GM19438 (cell line): Measurements from ENCODE around the gene SLC39A12.

Source experiments
- ATAC-seq: cut with Tn5 transposase; IDR thresholded peaks from one replicate; pipeline ENCODE4 v1.9.1; 2021; ENCODE audit warnings: low read depth; ENCODE audit not compliant: unreplicated experiment

The SLC39A12 gene

GRCh38 chr10:18043148-18044006 lies 91.7 kb downstream of the SLC39A12 start:
- ATAC-seq, result no peak

DNA sequence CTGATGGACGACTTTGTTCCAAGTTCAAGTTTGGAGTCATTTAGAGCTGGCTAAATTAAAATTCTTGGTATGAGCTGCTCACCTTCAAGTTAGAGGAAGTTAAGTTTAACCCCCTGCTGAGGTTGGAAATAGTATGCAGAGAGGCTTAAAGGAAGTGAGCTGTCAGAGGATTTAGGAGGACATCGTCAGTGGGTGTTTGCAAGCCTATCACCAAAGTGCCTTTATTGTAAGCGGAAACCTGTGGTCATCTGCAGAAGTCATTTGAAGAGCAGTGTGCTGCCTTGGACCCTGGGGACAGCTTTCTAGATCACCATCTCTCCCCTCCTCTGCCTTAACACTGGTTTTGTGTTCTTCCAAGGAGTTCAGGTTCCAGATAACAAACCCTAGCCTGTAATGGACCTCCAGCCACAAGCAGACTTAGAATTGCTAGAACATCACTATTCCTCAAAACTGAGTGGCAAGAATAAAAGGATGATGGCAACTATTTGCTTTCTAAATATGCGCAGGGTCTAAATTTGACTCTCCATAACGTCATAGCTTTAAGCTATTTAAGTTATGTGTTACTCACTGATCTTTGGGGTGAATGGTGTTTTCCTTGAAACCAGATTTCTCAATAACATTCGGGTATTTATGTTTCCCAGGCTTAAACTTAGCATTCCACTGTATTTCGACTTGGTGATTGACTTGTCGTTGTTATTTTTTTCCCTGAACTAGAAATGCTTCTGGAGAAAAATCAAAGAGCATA lies 93.4 kb downstream of the SLC39A12 start:
- ATAC-seq, result no peak

DNA sequence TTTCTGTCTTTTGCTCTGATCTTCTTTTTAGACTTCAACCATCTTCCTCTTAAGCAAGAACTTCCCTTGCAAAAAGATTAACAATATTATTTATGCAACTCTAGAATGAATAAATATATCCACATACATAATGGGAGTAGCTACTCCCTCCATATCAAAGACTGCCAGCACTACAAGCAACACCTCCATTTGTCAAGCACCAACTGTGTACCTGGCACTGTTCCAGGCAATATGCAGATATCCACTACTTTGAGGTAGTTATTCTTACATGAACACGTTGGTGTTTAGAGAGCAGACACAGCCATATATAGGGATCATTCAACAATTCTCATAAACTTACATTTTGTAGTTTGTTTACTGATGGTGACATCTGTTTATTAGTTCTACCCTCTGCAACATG lies 104.9 kb downstream of the SLC39A12 start:
- ATAC-seq, result no peak

DNA sequence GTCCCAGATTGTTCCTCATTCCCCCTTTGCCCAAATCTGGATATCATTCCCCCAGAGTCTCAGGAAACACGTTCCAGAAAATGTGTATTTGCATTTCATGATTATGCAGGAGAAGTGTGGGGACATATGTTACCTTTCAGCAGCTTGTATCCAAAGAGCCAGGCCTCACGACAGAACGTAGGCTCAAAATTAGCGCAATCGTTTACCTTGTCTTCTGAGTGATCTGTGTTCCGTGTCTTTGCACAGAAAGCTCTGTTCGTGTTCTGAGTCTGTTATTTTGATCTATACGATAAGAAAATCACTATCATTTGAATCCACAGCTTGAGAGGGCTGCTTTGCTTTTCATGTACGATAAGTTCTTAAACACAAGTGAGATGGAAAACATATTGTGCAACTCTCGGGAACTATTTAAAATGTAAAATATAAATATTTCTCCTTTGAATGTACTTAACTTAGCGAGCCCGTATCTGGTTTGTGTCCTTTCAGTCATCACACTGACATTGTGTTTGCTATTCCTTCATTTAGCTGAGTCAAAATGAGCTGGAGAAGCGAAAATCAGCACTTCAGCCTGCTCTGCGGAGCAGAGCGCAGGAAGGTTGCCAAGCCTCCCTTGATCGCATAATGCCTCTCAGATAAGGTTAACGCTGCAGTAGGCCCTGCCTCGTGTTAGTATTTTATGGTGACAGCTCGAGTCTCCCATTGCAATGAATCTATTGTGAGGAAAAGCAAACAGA lies 108.3 kb downstream of the SLC39A12 start:
- ATAC-seq, result no peak

- ATAC-seq, result no peak
These were observed 115.2 kb downstream of the SLC39A12 start for GRCh38 chr10:18066947-18067346.

DNA sequence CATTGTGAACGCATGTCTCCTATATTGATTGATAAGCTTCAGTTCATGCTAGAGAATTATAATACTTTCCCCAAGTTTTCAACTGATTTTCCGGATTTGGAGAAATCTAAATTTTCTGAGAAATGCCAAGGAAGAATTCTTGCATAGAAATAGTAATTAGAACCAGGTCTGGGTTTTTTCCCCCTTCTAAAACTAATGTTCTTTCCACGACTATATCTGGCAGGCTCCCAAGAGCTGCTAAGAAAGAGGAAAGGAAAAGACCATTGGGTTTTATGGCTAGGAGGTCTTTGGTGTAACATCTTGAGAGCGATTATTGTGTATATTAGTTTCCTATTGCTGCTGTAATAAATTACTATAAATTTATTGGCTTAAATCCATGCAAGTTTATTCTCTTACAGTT lies 116.7 kb downstream of the SLC39A12 start:
- ATAC-seq, result no peak

DNA sequence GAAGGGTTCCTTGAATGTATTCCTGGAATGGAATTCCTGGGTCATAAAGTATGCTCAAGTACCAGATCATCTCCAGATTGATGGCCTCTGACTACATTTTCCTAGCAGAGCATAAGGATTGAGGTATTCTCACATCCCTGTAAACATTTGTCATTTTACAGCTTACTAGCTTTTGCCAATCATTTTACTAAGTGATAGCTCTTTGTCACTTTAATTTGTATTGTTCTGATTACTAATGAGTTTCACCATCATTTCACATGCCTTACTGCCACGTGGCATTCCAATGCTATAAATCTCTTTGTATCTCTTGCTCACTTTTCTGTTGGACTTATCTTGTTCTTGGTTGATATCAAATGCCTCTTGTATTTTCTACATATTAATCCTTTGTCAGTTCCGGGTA lies 119.9 kb downstream of the SLC39A12 start:
- no peak for ATAC-seq

DNA sequence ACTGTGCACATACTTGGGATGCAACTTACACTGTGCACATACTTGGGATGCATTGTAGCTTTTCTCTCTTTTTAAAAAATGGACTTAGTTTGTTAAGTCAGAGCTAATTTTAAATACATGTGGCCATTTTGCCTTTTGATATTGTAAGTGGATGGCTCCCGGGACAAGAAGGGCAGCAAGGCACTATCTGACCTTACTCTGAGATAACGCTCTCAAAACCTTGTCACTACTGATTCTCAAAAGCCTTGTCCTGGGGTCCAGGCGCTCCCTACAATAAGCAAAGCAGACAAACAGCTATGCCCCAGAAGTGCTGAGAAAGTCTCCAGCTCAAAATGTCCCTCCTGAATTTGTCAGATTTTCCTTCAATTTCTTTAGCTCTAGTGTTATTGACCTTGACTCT lies 121.6 kb downstream of the SLC39A12 start:
- ATAC-seq, result no peak

GRCh38 chr10:18075881-18076280 lies 124.2 kb downstream of the SLC39A12 start:
- no peak for ATAC-seq

GRCh38 chr10:18079665-18080295 lies 128.1 kb downstream of the SLC39A12 start:
- no peak for ATAC-seq

DNA sequence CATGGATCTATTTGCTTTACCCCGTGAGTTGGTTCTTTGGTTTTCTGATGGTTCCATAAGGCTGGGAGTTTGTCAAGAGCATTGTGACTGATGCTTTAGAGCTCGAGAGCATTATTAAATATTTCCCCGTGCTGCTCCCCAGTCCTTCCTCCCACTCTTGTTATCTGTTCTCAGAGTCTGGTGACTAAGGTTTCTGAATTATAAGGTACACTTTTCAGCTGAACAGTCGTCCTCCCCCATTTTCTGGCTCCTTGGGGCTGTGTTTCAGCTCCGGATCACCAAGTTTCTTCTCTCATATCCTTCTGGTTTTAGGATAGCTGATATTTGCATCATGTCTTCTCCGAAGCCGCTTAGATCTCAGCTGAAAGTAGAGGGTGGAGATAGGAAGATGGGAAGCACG lies 130.7 kb downstream of the SLC39A12 start:
- ATAC-seq, result no peak

DNA sequence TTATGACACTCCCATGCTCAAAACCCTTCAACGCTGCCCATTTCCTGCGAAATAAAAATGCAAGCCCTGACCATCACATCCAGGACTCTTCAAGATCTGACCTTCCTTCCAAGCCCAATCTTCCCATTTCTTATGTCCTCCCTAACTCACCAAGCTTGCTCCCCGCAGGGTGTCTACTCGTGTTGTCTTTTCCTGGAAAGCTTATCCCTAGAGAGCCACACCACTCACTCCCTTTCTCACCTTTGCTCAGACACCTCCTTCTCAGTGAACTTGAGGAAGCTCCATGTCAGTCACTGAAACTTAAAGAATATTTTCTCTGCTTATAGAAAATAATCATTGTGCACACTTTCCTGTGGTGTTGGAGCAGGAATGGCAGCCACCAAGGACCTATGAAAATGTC lies 134.1 kb downstream of the SLC39A12 start:
- ATAC-seq, result no peak

DNA sequence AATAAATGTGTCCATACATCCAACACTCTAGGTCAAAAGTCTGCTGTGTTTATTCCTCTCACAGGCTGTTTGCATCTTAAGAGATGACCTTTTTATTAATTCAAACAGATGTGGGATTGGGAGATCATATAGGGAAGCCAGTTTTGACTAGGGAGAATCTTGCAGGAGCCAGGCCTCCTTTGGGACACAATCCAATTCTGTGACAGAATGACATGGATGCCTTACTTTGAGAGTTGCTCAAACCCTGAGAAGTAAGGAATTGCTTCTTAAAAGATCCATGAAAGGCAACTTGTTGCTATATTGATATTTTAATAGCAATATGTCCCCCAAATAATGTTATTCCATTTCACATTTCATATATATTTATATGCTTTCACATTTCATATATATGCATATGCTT lies 135.0 kb downstream of the SLC39A12 start:
- ATAC-seq, result no peak

GRCh38 chr10:18087355-18087754 lies 135.6 kb downstream of the SLC39A12 start:
- no peak for ATAC-seq
